ENCODE measurements around the gene SMARCA1.

SMARCA1 gene

DNA sequence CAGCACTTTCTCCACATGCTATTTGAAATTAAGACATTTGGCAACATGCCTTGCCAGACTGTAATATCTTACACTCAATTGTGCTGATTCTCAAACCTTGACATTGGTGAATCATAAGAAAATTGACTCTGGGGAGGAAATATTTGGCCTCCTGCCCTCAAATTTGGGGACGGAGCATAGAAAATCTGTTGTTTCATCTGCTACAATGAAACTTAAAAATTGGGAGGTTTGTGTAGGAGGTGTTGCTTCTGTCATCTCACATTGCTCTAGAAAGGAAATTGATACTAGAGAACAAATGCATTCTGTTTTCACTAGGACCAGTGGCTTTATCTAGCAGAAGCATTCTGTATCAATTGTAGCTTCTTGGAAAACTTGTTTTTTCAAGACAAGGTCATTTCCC lies 22.1 kb upstream of the SMARCA1 start:
- no peak for TF ChIP-seq TCF12 (IDR thresholded peaks at IDR 0.05; ENCODE audit: low read depth)
- TF ChIP-seq, protein P1, sequence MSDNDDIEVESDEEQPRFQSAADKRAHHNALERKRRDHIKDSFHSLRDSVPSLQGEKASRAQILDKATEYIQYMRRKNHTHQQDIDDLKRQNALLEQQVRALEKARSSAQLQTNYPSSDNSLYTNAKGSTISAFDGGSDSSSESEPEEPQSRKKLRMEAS (IDR thresholded peaks at IDR 0.05): no peak
- TF ChIP-seq EP300 (IDR thresholded peaks at IDR 0.05; ENCODE audit: borderline replicate concordance): no peak
- no peak for TF ChIP-seq TAF1 (IDR thresholded peaks at IDR 0.05; ENCODE audit: low read depth)
- no peak for TF ChIP-seq EGR1 (IDR thresholded peaks at IDR 0.05)
- no peak for TF ChIP-seq NFIC (IDR thresholded peaks at IDR 0.05)
- TF ChIP-seq YY1 (IDR thresholded peaks at IDR 0.05; ENCODE audit: low read depth): no peak
- TF ChIP-seq CREB1 (IDR thresholded peaks at IDR 0.05; ENCODE audit: low read depth): no peak
- TF ChIP-seq, protein P2, sequence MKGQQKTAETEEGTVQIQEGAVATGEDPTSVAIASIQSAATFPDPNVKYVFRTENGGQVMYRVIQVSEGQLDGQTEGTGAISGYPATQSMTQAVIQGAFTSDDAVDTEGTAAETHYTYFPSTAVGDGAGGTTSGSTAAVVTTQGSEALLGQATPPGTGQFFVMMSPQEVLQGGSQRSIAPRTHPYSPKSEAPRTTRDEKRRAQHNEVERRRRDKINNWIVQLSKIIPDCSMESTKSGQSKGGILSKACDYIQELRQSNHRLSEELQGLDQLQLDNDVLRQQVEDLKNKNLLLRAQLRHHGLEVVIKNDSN (IDR thresholded peaks at IDR 0.05): no peak
- TF ChIP-seq RAD21 (IDR thresholded peaks at IDR 0.05; ENCODE audit: low read depth): no peak
- TF ChIP-seq CEBPB (IDR thresholded peaks at IDR 0.05): no peak

DNA sequence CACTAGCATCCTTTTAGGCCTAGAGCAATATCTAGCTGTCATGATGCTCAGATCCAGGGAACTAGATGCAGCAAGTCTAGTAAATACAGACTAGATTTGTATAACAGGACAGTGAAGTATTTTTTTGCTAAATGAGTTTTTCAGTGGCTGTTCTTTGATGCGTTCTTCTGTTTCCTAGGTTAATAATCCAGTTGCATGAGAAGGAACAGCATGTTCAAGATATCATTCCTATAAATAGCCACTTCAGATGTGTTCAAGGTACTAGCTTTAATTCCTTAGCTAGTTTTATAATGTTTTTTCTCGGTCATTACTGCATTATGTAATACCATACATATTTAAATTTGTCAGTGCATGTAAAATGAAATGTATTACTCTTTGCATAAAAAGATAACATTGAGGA lies 21.5 kb upstream of the SMARCA1 start:
- TF ChIP-seq, protein P2 (IDR thresholded peaks at IDR 0.05): no peak
- TF ChIP-seq TAF1 (IDR thresholded peaks at IDR 0.05; ENCODE audit: low read depth) (no peak), YY1 (IDR thresholded peaks at IDR 0.05; ENCODE audit: low read depth) (no peak), ZBTB7A (IDR thresholded peaks at IDR 0.05; ENCODE audit: low read depth) (no peak), NFIC (IDR thresholded peaks at IDR 0.05) (no peak), EP300 (IDR thresholded peaks at IDR 0.05; ENCODE audit: borderline replicate concordance) (no peak)
- TF ChIP-seq, protein P3, sequence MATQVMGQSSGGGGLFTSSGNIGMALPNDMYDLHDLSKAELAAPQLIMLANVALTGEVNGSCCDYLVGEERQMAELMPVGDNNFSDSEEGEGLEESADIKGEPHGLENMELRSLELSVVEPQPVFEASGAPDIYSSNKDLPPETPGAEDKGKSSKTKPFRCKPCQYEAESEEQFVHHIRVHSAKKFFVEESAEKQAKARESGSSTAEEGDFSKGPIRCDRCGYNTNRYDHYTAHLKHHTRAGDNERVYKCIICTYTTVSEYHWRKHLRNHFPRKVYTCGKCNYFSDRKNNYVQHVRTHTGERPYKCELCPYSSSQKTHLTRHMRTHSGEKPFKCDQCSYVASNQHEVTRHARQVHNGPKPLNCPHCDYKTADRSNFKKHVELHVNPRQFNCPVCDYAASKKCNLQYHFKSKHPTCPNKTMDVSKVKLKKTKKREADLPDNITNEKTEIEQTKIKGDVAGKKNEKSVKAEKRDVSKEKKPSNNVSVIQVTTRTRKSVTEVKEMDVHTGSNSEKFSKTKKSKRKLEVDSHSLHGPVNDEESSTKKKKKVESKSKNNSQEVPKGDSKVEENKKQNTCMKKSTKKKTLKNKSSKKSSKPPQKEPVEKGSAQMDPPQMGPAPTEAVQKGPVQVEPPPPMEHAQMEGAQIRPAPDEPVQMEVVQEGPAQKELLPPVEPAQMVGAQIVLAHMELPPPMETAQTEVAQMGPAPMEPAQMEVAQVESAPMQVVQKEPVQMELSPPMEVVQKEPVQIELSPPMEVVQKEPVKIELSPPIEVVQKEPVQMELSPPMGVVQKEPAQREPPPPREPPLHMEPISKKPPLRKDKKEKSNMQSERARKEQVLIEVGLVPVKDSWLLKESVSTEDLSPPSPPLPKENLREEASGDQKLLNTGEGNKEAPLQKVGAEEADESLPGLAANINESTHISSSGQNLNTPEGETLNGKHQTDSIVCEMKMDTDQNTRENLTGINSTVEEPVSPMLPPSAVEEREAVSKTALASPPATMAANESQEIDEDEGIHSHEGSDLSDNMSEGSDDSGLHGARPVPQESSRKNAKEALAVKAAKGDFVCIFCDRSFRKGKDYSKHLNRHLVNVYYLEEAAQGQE (IDR thresholded peaks at IDR 0.05; ENCODE audit: low read depth): no peak

DNA sequence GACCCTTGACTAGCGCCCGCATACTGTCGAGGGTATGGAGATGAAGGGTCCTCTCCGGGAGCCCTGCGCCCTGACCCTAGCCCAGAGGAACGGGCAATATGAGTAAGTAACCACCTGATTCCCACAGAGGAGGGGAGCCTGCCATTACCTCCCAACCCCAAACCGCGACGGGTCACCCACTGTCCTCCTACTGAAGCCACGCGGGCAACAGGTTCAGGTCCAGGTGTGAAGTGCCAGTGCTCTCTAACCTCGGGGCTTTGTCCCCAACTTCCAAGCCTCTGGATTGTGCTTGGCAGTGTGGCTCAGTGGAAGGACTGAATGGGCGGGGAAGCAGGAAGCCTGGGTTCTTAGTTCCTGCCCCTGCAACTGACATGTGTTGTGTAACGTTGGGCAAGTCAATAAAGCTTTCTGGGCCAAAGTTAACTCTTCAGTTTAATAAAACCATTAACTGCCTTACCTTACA lies 17.5 kb upstream of the SMARCA1 start:
- TF ChIP-seq CEBPB (IDR thresholded peaks at IDR 0.05): 0 out of 2 replicates have a peak, but pooled peaks have one; percentile 16
- TF ChIP-seq, protein P3 (IDR thresholded peaks at IDR 0.05; ENCODE audit: low read depth): no peak
- TF ChIP-seq, protein P1 (IDR thresholded peaks at IDR 0.05): peak; percentile 48

DNA sequence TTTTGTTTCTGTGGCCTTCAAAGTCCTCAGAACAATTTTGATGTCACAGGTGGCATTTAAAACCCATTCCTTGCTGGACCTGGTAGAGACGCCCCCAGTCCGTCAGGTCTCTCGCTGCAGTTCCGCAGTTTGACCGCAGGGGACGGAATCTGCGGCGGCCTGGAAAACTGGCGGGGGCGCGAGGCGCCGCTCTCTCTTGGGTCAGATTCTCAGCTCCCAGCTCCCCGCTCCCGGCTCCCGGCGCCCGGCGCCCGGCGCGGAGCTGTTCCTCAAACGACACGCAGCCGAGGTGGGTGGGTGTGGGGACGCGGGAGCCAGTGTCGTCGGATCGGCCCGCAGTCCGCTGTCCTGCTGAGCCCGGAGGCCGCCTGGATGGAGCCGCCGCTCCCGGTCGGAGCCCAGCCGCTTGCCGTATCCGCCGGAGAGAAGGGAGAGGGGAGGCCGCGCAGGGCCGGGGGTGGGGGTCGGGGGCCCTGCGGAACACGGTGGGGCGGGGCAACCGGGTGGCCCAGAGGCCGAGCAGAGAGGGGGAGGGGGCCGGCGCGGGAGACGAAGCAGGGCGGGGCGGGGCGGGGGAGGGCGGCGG lies 16.9 kb upstream of the SMARCA1 start, which contains the start of gene OCRL:
OCRL (plus strand) TSS at position 192 of the 586 bp plus-strand sequence; CDS start at position 373, 181 bp downstream.
- TF ChIP-seq TCF12 (IDR thresholded peaks at IDR 0.05; ENCODE audit: low read depth) (no peak), YY1 (IDR thresholded peaks at IDR 0.05; ENCODE audit: low read depth) (no peak), TAF1 (IDR thresholded peaks at IDR 0.05; ENCODE audit: low read depth) (peak; percentile 40), CREB1 (IDR thresholded peaks at IDR 0.05; ENCODE audit: low read depth) (no peak)

DNA sequence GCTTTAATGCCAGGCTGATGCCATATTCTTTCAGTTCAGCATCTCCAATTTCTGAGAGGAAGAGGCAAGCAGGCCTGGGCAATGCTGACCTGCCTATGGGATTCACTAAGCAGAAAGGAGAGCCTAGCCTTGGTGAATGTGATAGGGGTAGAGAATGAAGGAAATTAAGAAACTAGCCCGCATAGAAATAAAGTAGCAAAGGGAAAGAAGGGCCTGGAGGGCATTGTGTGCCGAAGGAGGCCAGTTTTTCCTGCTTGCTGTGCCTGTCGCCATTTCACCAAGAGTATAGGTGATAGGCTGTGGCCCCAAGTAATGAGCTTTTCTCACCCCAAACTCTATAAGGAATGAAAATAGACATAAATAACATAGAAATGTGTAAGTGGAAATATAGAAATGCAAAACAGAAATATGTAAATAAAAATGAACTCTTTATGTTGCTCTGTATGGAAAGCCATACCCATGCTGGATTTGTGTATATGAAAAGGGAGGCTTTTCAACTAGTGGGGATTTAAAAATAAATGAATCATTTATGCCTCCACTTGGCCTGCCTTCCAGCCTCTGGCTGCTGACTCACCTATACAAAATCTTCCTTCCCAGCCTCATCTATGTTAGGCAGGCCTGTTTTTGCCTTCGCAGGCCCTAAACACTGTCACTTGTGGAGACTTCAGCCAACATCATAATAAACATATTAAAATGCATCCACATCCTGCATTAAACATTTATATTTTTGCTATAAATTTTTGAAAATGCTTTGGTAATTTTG lies 11.7 kb upstream of the SMARCA1 start:
- no peak for TF ChIP-seq TCF12 (IDR thresholded peaks at IDR 0.05; ENCODE audit: low read depth)
- no peak for TF ChIP-seq NFIC (IDR thresholded peaks at IDR 0.05)
- no peak for TF ChIP-seq TAF1 (IDR thresholded peaks at IDR 0.05; ENCODE audit: low read depth)

DNA sequence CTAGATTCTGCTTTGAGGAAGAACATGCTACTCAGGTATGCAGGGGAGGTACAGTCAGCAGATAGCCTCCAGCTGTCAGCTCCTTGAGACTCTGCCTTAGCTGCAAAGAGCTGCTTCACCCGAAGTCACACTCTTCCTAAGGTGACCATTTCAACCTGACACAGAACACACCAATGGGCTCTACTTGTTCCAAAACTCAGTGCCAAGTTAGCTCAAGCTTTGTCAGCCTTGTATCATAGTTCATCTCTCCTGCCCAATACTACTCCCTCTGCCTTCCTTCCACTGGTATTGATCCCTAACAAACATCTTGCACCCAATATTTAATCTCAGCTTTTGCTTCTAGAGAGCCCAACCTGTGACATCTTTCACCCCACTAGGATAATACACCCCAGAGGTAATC lies 7.8 kb upstream of the SMARCA1 start:
- TF ChIP-seq CREB1 (IDR thresholded peaks at IDR 0.05; ENCODE audit: low read depth): no peak
- TF ChIP-seq RAD21 (IDR thresholded peaks at IDR 0.05; ENCODE audit: low read depth): no peak
- TF ChIP-seq FOXM1 (IDR thresholded peaks at IDR 0.05; ENCODE audit: borderline replicate concordance, low read depth): no peak
- no peak for TF ChIP-seq YY1 (IDR thresholded peaks at IDR 0.05; ENCODE audit: low read depth)
- TF ChIP-seq, protein P2 (IDR thresholded peaks at IDR 0.05): no peak
- TF ChIP-seq ZBTB7A (IDR thresholded peaks at IDR 0.05; ENCODE audit: low read depth): no peak
